Sigmoid colon (tissue), 4 donors: ENCODE results near the gene AMPD1.

Experiments used
- CTCF ChIP-seq, 4 experiments: fragments of 450-650 bp in 3 of 4; fragments of 200-600 bp in 1 of 4; IDR thresholded peaks; one replicate each; pipeline ENCODE4 v1.5.1; 2016 to 2019; ENCODE audit warnings: antibody characterized with exemption in 4 of 4, mild to moderate bottlenecking in 3 of 4, moderate library complexity in 2 of 4
- EP300 ChIP-seq, 4 donors: sonication (generic); formaldehyde crosslinking; IDR thresholded peaks; one replicate each; pipeline ENCODE4 v1.6.1; 2017; ENCODE audit warnings: antibody characterized with exemption in 4 of 4
- POLR2A ChIP-seq, 2 donors: fragments of 450-650 bp; IDR thresholded peaks; one replicate each; pipeline ENCODE4 v1.6.1; 2016; ENCODE audit warnings: antibody characterized with exemption in 2 of 2, mild to moderate bottlenecking in 2 of 2, moderate library complexity in 2 of 2
- POLR2AphosphoS5 ChIP-seq, 4 donors: sonication (generic); formaldehyde crosslinking; IDR thresholded peaks; one replicate each; pipeline ENCODE4 v1.6.1; 2017; ENCODE audit warnings: antibody characterized with exemption in 4 of 4

- peak; percentile 54 to 58 for TF ChIP-seq POLR2A (IDR thresholded peaks at IDR 0.05)
- TF ChIP-seq CTCF (IDR thresholded peaks at IDR 0.05) = no peak
- peak; percentile 72 to 90 (median 87) for TF ChIP-seq POLR2AphosphoS5 (IDR thresholded peaks at IDR 0.05)
- TF ChIP-seq EP300 (IDR thresholded peaks at IDR 0.05) = peak in 1 of 4 donors; percentile 67
These were observed 21.2 kb upstream of the AMPD1 start, which contains the start of gene NRAS for GRCh38 chr1:114716304-114717170.
